HCT116 (cell line): Measurements from ENCODE around the gene CEMIP2. TPM values are rescaled to one million over a fixed set of nuclear protein-coding genes. Genes with fewer than 3 reads are reported as not detected.

Source experiments
- ATAC-seq: fragments of 200-7000 bp; cut with Tn5 transposase; 2 replicates; pipeline ENCODE4 v1.9.1; 2020; ENCODE audit warnings: mild to moderate bottlenecking, moderate library complexity
- BruUV-seq: library from RNA; stranded (reverse); fragments of 400-500 nt; replicated peaks from 2 replicates; lab custom pipeline; 2021; lab: Mats Ljungman, UMichigan
- CTCF ChIA-PET: fragments of 300-600 bp; sonication (Branson Sonifier 250); formaldehyde crosslinking; loops from one replicate; lab custom pipeline; 2021; ENCODE audit warnings: antibody characterized with exemption; lab: Charles Lee
- POLR2A ChIA-PET: fragments of 300-600, 350-600 bp; sonication (Branson Sonifier 250); formaldehyde crosslinking; loops from one replicate; lab custom pipeline; 2021; ENCODE audit warnings: antibody characterized with exemption; lab: Charles Lee
- RAD21 ChIA-PET, 2 experiments: fragments of 300-600 bp; sonication (Branson Sonifier 250); formaldehyde crosslinking; loops; one replicate each; lab custom pipeline; 2023; ENCODE audit warnings: low total read pairs in 2 of 2; ENCODE audit not compliant: uncharacterized antibody in 2 of 2, unreplicated experiment in 2 of 2, low non-redundant PET in 1 of 2; lab: Charles Lee
- DNase-seq: peaks from one replicate; pipeline ENCODE4 v3.0.0-alpha.2; 2010; ENCODE audit warnings: low read depth, low spot score
- H2AFZ ChIP-seq: fragments of 200-600 bp; shearing (Covaris generic), sonication (generic); 2 replicates; pipeline ENCODE4 v1.6.1; 2017; ENCODE audit warnings: low read depth, mixed run types, mixed read lengths, antibody characterized with exemption, low read length; ENCODE audit not compliant: poor library complexity, severe bottlenecking
- H3K27ac ChIP-seq: 2 replicates; pipeline ENCODE4 v1.5.1; 2012; ENCODE audit warnings: low read depth, low read length
- H3K27me3 ChIP-seq: fragments of 200-600 bp; sonication (generic); 2 replicates; pipeline ENCODE4 v1.6.1; 2016; ENCODE audit warnings: mixed run types, low read length, mixed read lengths; ENCODE audit not compliant: insufficient read depth
- H3K36me3 ChIP-seq, 2 experiments: fragments of 200-500 bp in 1 of 2; fragments of 200-600 bp in 1 of 2; sonication (Bioruptor generic) in 1 of 2; sonication (generic) in 1 of 2; 2 replicates each; pipeline versions ENCODE4 v1.5.1 to v1.6.1; 2014 to 2016; ENCODE audit warnings: low read length in 2 of 2, inconsistent platforms in 1 of 2, mixed read lengths in 1 of 2, mixed run types in 1 of 2; ENCODE audit not compliant: insufficient read depth in 2 of 2, control insufficient read depth in 1 of 2
- H3K4me1 ChIP-seq, 2 experiments: fragments of 200-600 bp in 1 of 2; sonication (generic) in 1 of 2; 2 replicates each; pipeline versions ENCODE4 v1.5.1 to v1.6.1; 2012 to 2017; ENCODE audit warnings: low read length in 2 of 2, inconsistent platforms in 1 of 2, mild to moderate bottlenecking in 1 of 2, mixed read lengths in 1 of 2, mixed run types in 1 of 2, moderate library complexity in 1 of 2; ENCODE audit not compliant: insufficient read depth in 2 of 2, control insufficient read depth in 1 of 2
- H3K4me2 ChIP-seq: fragments of 200-600 bp; sonication (generic); 2 replicates; pipeline ENCODE4 v1.6.1; 2017; ENCODE audit warnings: mixed run types, low read length, mixed read lengths
- H3K4me3 ChIP-seq, 2 experiments: fragments of 200-600 bp in 1 of 2; sonication (generic) in 1 of 2; replicated peaks in 1 of 2; 2 replicates each; pipeline ENCODE4 v1.5.1; 2011 to 2016; ENCODE audit warnings: low read length in 2 of 2, control low read depth in 1 of 2, low read depth in 1 of 2, mild to moderate bottlenecking in 1 of 2, mixed read lengths in 1 of 2, mixed run types in 1 of 2
- H3K79me2 ChIP-seq: fragments of 200-600 bp; sonication (generic); 2 replicates; pipeline ENCODE4 v1.6.1; 2017; ENCODE audit warnings: mild to moderate bottlenecking, mixed run types, low read length, moderate library complexity, mixed read lengths; ENCODE audit not compliant: insufficient read depth
- H3K9ac ChIP-seq: fragments of 200-600 bp; sonication (generic); 2 replicates; pipeline ENCODE4 v1.6.1; 2016; ENCODE audit warnings: low read length, mixed read lengths
- H3K9me2 ChIP-seq: fragments of 200-600 bp; sonication (generic), shearing (Covaris generic); 2 replicates; pipeline ENCODE4 v1.6.1; 2017; ENCODE audit warnings: mixed run types, mild to moderate bottlenecking, moderate library complexity; ENCODE audit not compliant: insufficient read depth
- H3K9me3 ChIP-seq, 2 experiments: fragments of 200-500 bp in 1 of 2; fragments of 200-600 bp in 1 of 2; sonication (Bioruptor generic) in 1 of 2; sonication (generic) in 1 of 2; 2 replicates each; pipeline ENCODE4 v1.6.1; 2014 to 2017; ENCODE audit warnings: low read length in 2 of 2, mixed read lengths in 2 of 2, inconsistent platforms in 1 of 2, low read depth in 1 of 2, mild to moderate bottlenecking in 1 of 2, mixed run types in 1 of 2, moderate library complexity in 1 of 2; ENCODE audit not compliant: control insufficient read depth in 1 of 2, insufficient read depth in 1 of 2
- H4K20me1 ChIP-seq: fragments of 200-600 bp; sonication (generic), shearing (Covaris generic); 2 replicates; pipeline ENCODE4 v1.6.1; 2017; ENCODE audit warnings: mixed run types, mild to moderate bottlenecking, moderate library complexity; ENCODE audit not compliant: insufficient read depth
- CBX3 ChIP-seq: IDR thresholded peaks from 2 replicates; pipeline ENCODE4 v1.6.1; 2012; ENCODE audit warnings: low read depth
- CEBPB ChIP-seq: IDR thresholded peaks from 2 replicates; pipeline ENCODE4 v1.6.1; 2012; ENCODE audit warnings: low read depth
- EGR1 ChIP-seq: IDR thresholded peaks from 2 replicates; pipeline ENCODE4 v1.6.1; 2012; ENCODE audit warnings: low read depth
- ELF1 ChIP-seq: IDR thresholded peaks from 2 replicates; pipeline ENCODE4 v1.6.1; 2012; ENCODE audit warnings: low read depth, borderline replicate concordance
- EZH2 ChIP-seq: fragments of 200-600 bp; sonication (generic); IDR thresholded peaks from 2 replicates; pipeline ENCODE4 v1.6.1; 2017; ENCODE audit warnings: antibody characterized with exemption, mixed run types
- EZH2phosphoT487 ChIP-seq: fragments of 200-600 bp; IDR thresholded peaks from 2 replicates; pipeline ENCODE4 v1.6.1; 2018; ENCODE audit warnings: antibody characterized with exemption, borderline replicate concordance
- POLR2A ChIP-seq: IDR thresholded peaks from 2 replicates; pipeline ENCODE4 v1.7.0; 2011; ENCODE audit warnings: borderline replicate concordance; ENCODE audit not compliant: insufficient read depth, insufficient read length; ENCODE audit errors: extremely low read depth
- POLR2AphosphoS5 ChIP-seq: IDR thresholded peaks from 2 replicates; pipeline ENCODE4 v1.6.1; 2011; ENCODE audit warnings: mild to moderate bottlenecking, low read depth, low read length, moderate library complexity
- SIN3A ChIP-seq: IDR thresholded peaks from 2 replicates; pipeline ENCODE4 v1.6.1; 2012; ENCODE audit warnings: low read depth
- TCF7L2 ChIP-seq: IDR thresholded peaks from 2 replicates; pipeline ENCODE4 v1.7.0; 2011; ENCODE audit warnings: borderline replicate concordance, inconsistent platforms; ENCODE audit not compliant: insufficient read depth, insufficient read length; ENCODE audit errors: extremely low read depth
- YY1 ChIP-seq: IDR thresholded peaks from 2 replicates; pipeline ENCODE4 v1.6.1; 2011; ENCODE audit warnings: low read length, low read depth, moderate library complexity, mild to moderate bottlenecking; ENCODE audit not compliant: insufficient replicate concordance; ENCODE audit errors: extremely low read depth
- ZFX ChIP-seq: fragments of 450-650 bp; IDR thresholded peaks from 2 replicates; pipeline ENCODE4 v1.6.1; 2017
- ZNF274 ChIP-seq: fragments of 200-500 bp; sonication (Bioruptor generic); IDR thresholded peaks from 2 replicates; pipeline ENCODE4 v1.6.1; 2014; ENCODE audit warnings: mild to moderate bottlenecking, low read depth, low read length, inconsistent platforms
- intact Hi-C: fragments of 100-400 bp; cut with micrococcal nuclease; formaldehyde crosslinking; loops from 2 replicates; pipeline ENCODE4 v1.10.0; 2022
- total RNA-seq: library from RNA; stranded (reverse); gene quantifications from one replicate; pipeline ENCODE4 v1.2.1, GENCODE V29; 2021; ENCODE audit not compliant: unreplicated experiment
- TF ChIP-seq, protein P1 (sequence below): IDR thresholded peaks from 2 replicates; pipeline ENCODE4 v1.6.1; 2012
- TF ChIP-seq, protein P2 (sequence below): IDR thresholded peaks from 2 replicates; pipeline ENCODE4 v1.6.1; 2012; ENCODE audit warnings: low read depth
- TF ChIP-seq, protein P3 (sequence below): IDR thresholded peaks from 2 replicates; pipeline ENCODE4 v1.6.1; 2012

The CEMIP2 gene
- total RNA-seq, 1 experiment from 2014 or later, result 14.3 TPM

DNA sequence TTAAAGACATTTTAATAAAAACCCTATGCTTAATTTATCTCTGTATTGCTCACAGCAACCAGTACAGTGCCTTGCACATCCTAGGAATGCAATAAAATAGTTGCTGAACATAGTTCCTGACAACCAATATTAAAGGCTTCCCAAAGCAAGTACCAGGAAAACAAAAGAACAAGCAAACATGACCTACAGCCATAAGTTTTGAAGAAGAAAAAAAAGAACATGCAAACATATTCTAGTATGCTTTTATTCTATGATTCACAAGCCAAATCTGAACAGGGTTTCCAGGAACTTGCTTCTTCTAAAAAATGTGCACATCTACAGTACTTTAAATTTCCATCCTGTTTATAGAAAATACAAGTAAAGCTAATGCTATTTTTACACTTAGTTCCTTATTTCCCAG, 4.5 kb downstream of the CEMIP2 start:
- Histone ChIP-seq H3K79me2 (peaks cover 28% of the 10 kb centered on the region), H3K4me3 (0 out of 4 replicates have a peak overlapping the region, but pooled peaks of 1 of the 2 experiments have one; percentile 22), H2AFZ (no peak overlapping the region), H3K27ac (no peak overlapping the region), H3K4me1 (peaks cover 46 to 65% of the 10 kb centered on the region in 2 experiments), H3K9ac (peak overlapping the region; percentile 3; the same call in 1 of the 2 replicates), H3K36me3 (no peaks in the 10 kb centered on the region), H3K27me3 (no peaks in the 10 kb centered on the region), H4K20me1 (no peaks in the 10 kb centered on the region), H3K9me2 (no peaks in the 10 kb centered on the region), H3K9me3 (no peaks in the 10 kb centered on the region), H3K4me2 (peak overlapping the region; percentile 63)
- BruUV-seq, result no TSS peak
- ChIA-PET POLR2A (no interaction called here), RAD21 (no interaction called here), CTCF (no interaction called here)
- no peak for TF ChIP-seq CEBPB
- TF ChIP-seq, protein P1, sequence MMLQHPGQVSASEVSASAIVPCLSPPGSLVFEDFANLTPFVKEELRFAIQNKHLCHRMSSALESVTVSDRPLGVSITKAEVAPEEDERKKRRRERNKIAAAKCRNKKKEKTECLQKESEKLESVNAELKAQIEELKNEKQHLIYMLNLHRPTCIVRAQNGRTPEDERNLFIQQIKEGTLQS, result no peak
- TF ChIP-seq, protein P2, sequence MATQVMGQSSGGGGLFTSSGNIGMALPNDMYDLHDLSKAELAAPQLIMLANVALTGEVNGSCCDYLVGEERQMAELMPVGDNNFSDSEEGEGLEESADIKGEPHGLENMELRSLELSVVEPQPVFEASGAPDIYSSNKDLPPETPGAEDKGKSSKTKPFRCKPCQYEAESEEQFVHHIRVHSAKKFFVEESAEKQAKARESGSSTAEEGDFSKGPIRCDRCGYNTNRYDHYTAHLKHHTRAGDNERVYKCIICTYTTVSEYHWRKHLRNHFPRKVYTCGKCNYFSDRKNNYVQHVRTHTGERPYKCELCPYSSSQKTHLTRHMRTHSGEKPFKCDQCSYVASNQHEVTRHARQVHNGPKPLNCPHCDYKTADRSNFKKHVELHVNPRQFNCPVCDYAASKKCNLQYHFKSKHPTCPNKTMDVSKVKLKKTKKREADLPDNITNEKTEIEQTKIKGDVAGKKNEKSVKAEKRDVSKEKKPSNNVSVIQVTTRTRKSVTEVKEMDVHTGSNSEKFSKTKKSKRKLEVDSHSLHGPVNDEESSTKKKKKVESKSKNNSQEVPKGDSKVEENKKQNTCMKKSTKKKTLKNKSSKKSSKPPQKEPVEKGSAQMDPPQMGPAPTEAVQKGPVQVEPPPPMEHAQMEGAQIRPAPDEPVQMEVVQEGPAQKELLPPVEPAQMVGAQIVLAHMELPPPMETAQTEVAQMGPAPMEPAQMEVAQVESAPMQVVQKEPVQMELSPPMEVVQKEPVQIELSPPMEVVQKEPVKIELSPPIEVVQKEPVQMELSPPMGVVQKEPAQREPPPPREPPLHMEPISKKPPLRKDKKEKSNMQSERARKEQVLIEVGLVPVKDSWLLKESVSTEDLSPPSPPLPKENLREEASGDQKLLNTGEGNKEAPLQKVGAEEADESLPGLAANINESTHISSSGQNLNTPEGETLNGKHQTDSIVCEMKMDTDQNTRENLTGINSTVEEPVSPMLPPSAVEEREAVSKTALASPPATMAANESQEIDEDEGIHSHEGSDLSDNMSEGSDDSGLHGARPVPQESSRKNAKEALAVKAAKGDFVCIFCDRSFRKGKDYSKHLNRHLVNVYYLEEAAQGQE, result no peak
- no peak for TF ChIP-seq SIN3A
- no peak for TF ChIP-seq POLR2A
- no peak for TF ChIP-seq EZH2
- TF ChIP-seq, protein P3, sequence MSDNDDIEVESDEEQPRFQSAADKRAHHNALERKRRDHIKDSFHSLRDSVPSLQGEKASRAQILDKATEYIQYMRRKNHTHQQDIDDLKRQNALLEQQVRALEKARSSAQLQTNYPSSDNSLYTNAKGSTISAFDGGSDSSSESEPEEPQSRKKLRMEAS, result no peak
- TF ChIP-seq ZFX, result no peak
- no peak for TF ChIP-seq ZNF274
- no peak for TF ChIP-seq TCF7L2
- no peak for TF ChIP-seq YY1
- no peak for TF ChIP-seq EGR1
- TF ChIP-seq CBX3, result no peak
- no peak for TF ChIP-seq POLR2AphosphoS5
- TF ChIP-seq ELF1, result no peak
- TF ChIP-seq EZH2phosphoT487, result no peak
- ATAC-seq (no peak), DNase-seq (no peak)
- intact Hi-C loops, result no loop called here
